IPS-20b (cell line): ENCODE data around the gene SENP1.

ENCODE experiments used
- H3K27ac ChIP-seq: one replicate; pipeline ENCODE4 v1.5.1; 2013; ENCODE audit warnings: low read length
- H3K27me3 ChIP-seq: 2 replicates; pipeline ENCODE4 v1.6.1; 2013; ENCODE audit warnings: mild to moderate bottlenecking, low read length, inconsistent platforms; ENCODE audit not compliant: insufficient read depth
- H3K36me3 ChIP-seq: 2 replicates; pipeline ENCODE4 v1.6.1; 2013; ENCODE audit warnings: low read depth, mild to moderate bottlenecking, inconsistent platforms, low read length, moderate library complexity; ENCODE audit not compliant: insufficient read depth
- H3K4me1 ChIP-seq: 2 replicates; pipeline ENCODE4 v1.6.1; 2013; ENCODE audit warnings: mild to moderate bottlenecking, control low read depth, inconsistent platforms, low read length, moderate library complexity; ENCODE audit not compliant: insufficient read depth
- H3K4me3 ChIP-seq: 2 replicates; pipeline ENCODE4 v1.5.1; 2013; ENCODE audit warnings: mild to moderate bottlenecking, low read length, inconsistent platforms
- H3K9ac ChIP-seq: 2 replicates; pipeline ENCODE4 v1.6.1; 2013; ENCODE audit warnings: low read depth, mild to moderate bottlenecking, inconsistent platforms, low read length, moderate library complexity
- H3K9me3 ChIP-seq: 2 replicates; pipeline ENCODE4 v1.6.1; 2013; ENCODE audit warnings: mild to moderate bottlenecking, low read depth, low read length, inconsistent platforms; ENCODE audit not compliant: insufficient read depth

The SENP1 gene

GRCh38 chr12:48109424-48109823 is 3.5 kb upstream of the SENP1 start:
- Histone ChIP-seq H3K27ac (no peak overlapping the region), H3K4me1 (peaks cover 11% of the 10 kb centered on the region), H3K9me3 (no peaks in the 10 kb centered on the region), H3K27me3 (peaks cover 32% of the 10 kb centered on the region), H3K4me3 (no peak overlapping the region), H3K9ac (no peak overlapping the region), H3K36me3 (no peaks in the 10 kb centered on the region)

- Histone ChIP-seq H3K27ac (peak overlapping the region; percentile 89), H3K36me3 (no peaks in the 10 kb centered on the region), H3K4me1 (peaks cover 13% of the 10 kb centered on the region), H3K9me3 (no peaks in the 10 kb centered on the region), H3K9ac (peak overlapping the region; percentile 97), H3K4me3 (peak overlapping the region; percentile 99), H3K27me3 (peaks cover 32% of the 10 kb centered on the region)
These were observed 1.1 kb upstream of the SENP1 start for GRCh38 chr12:48106681-48107613.

GRCh38 chr12:48105321-48105866 is 485 bp downstream of the SENP1 start:
- Histone ChIP-seq H3K36me3 (no peaks in the 10 kb centered on the region), H3K9me3 (no peaks in the 10 kb centered on the region), H3K27ac (peak overlapping the region; percentile 89), H3K4me1 (peaks cover 13% of the 10 kb centered on the region), H3K27me3 (peaks cover 24% of the 10 kb centered on the region; the same call in 1 of the 2 replicates), H3K9ac (peak overlapping the region; percentile 97), H3K4me3 (peak overlapping the region; percentile 99)

GRCh38 chr12:48104531-48104930 is 1.3 kb downstream of the SENP1 start:
- H3K4me1 ChIP-seq: peaks cover 13% of the 10 kb centered on the region
- H3K27ac ChIP-seq: no peak overlapping the region
- peak overlapping the region; percentile 97; the same call in 1 of the 2 replicates for H3K9ac ChIP-seq

GRCh38 chr12:48092611-48093010 is 13.3 kb downstream of the SENP1 start:
- H3K9ac ChIP-seq: no peak overlapping the region
- H3K9me3 ChIP-seq: no peaks in the 10 kb centered on the region
- no peaks in the 10 kb centered on the region for H3K4me1 ChIP-seq
- no peaks in the 10 kb centered on the region for H3K27me3 ChIP-seq
- H3K27ac ChIP-seq: no peak overlapping the region
- H3K4me3 ChIP-seq: no peak overlapping the region
- H3K36me3 ChIP-seq: peaks cover 67% of the 10 kb centered on the region

More at GRCh38 chr12:48104531-48104930, 1.3 kb downstream of the SENP1 start:
- Histone ChIP-seq H3K36me3 (no peaks in the 10 kb centered on the region), H3K4me3 (peak overlapping the region; percentile 99), H3K9me3 (no peaks in the 10 kb centered on the region), H3K27me3 (peaks cover 15% of the 10 kb centered on the region; the same call in 1 of the 2 replicates)

- H3K9me3 ChIP-seq: no peaks in the 10 kb centered on the region
- H3K36me3 ChIP-seq: peaks cover 83% of the 10 kb centered on the region
- no peak overlapping the region for H3K4me3 ChIP-seq
- H3K27me3 ChIP-seq: no peaks in the 10 kb centered on the region
- H3K27ac ChIP-seq: no peak overlapping the region
- no peaks in the 10 kb centered on the region for H3K4me1 ChIP-seq
- H3K9ac ChIP-seq: no peak overlapping the region
These were observed 19.6 kb downstream of the SENP1 start for GRCh38 chr12:48086327-48086726.

GRCh38 chr12:48084841-48085460 is 20.9 kb downstream of the SENP1 start:
- peaks cover 78% of the 10 kb centered on the region for H3K36me3 ChIP-seq
- no peaks in the 10 kb centered on the region for H3K4me1 ChIP-seq
- H3K9me3 ChIP-seq: no peaks in the 10 kb centered on the region
- no peaks in the 10 kb centered on the region for H3K27me3 ChIP-seq
- no peak overlapping the region for H3K4me3 ChIP-seq
- no peak overlapping the region for H3K9ac ChIP-seq
- H3K27ac ChIP-seq: no peak overlapping the region

GRCh38 chr12:48084066-48084465 is 21.8 kb downstream of the SENP1 start:
- Histone ChIP-seq H3K4me3 (no peak overlapping the region), H3K9me3 (no peaks in the 10 kb centered on the region), H3K27ac (no peak overlapping the region), H3K27me3 (no peaks in the 10 kb centered on the region), H3K36me3 (peaks cover 76% of the 10 kb centered on the region), H3K4me1 (no peaks in the 10 kb centered on the region), H3K9ac (no peak overlapping the region)

- Histone ChIP-seq H3K4me3 (no peak overlapping the region), H3K4me1 (no peaks in the 10 kb centered on the region), H3K27me3 (no peaks in the 10 kb centered on the region), H3K9ac (no peak overlapping the region), H3K36me3 (peaks cover 45% of the 10 kb centered on the region), H3K27ac (no peak overlapping the region), H3K9me3 (no peaks in the 10 kb centered on the region)
These were observed 25.1 kb downstream of the SENP1 start for GRCh38 chr12:48080821-48081220.

GRCh38 chr12:48080285-48080684 is 25.6 kb downstream of the SENP1 start:
- no peaks in the 10 kb centered on the region for H3K9me3 ChIP-seq
- peaks cover 40% of the 10 kb centered on the region for H3K36me3 ChIP-seq
- H3K9ac ChIP-seq: no peak overlapping the region
- no peaks in the 10 kb centered on the region for H3K4me1 ChIP-seq
- no peak overlapping the region for H3K4me3 ChIP-seq
- no peaks in the 10 kb centered on the region for H3K27me3 ChIP-seq
- H3K27ac ChIP-seq: no peak overlapping the region

- Histone ChIP-seq H3K27me3 (no peaks in the 10 kb centered on the region), H3K4me1 (no peaks in the 10 kb centered on the region), H3K9ac (no peak overlapping the region), H3K36me3 (peaks cover 42% of the 10 kb centered on the region), H3K27ac (no peak overlapping the region), H3K4me3 (no peak overlapping the region), H3K9me3 (no peaks in the 10 kb centered on the region)
These were observed 27.0 kb downstream of the SENP1 start for GRCh38 chr12:48078901-48079300.
